GM12878 (cell line): ENCODE results near the gene DLG2. TPM values are rescaled to one million over a fixed set of nuclear protein-coding genes. Genes with fewer than 3 reads are reported as not detected.

Source experiments
- ATAC-seq: fragments of 200-7000 bp; cut with Tn5 transposase; 3 replicates; pipeline ENCODE4 v1.9.1; 2020; ENCODE audit warnings: mild to moderate bottlenecking, moderate library complexity
- BruUV-seq: library from RNA; stranded (reverse); fragments of 400-500 nt; replicated peaks from 2 replicates; lab custom pipeline; 2021; lab: Mats Ljungman, UMichigan
- CTCF ChIA-PET: fragments of 300-600 bp; sonication (Branson Sonifier 250); formaldehyde crosslinking; extraction: SDS; loops from one replicate; lab custom pipeline; 2021; ENCODE audit warnings: inconsistent platforms; lab: Yijun Ruan, JAX
- POLR2A ChIA-PET: fragments of 350-600 bp; formaldehyde crosslinking; extraction: SDS; loops from one replicate; lab custom pipeline; 2021; ENCODE audit warnings: inconsistent platforms; lab: Charles Lee
- RAD21 ChIA-PET: fragments of 300-600 bp; sonication (Branson Sonifier 250); formaldehyde crosslinking; loops from one replicate; lab custom pipeline; 2023; ENCODE audit warnings: antibody characterized with exemption; ENCODE audit not compliant: unreplicated experiment; lab: Charles Lee
- SMC1A ChIA-PET: fragments of 300-600 bp; sonication (Branson Sonifier 250); formaldehyde crosslinking; loops from one replicate; lab custom pipeline; 2023; ENCODE audit not compliant: unreplicated experiment, uncharacterized antibody; lab: Charles Lee
- DNase-seq: peaks from one replicate; pipeline ENCODE4 v3.0.0-alpha.2; 2011; ENCODE audit warnings: low read depth, low spot score
- FAIRE-seq: peaks from 3 replicates; lab custom pipeline; 2011; peaks lifted over from hg19 to GRCh38; lab: Jason Lieb, UNC
- H2AFZ ChIP-seq: 2 replicates; pipeline ENCODE4 v1.6.0; 2011; ENCODE audit warnings: low read depth, low read length, control low read depth; ENCODE audit not compliant: control insufficient read depth
- H3K27ac ChIP-seq: 2 replicates; pipeline ENCODE4 v1.5.1; 2011; ENCODE audit warnings: control low read depth; ENCODE audit not compliant: control insufficient read depth, insufficient read depth
- H3K27me3 ChIP-seq, 2 experiments: replicated peaks in 1 of 2; 2 replicates each; pipeline versions ENCODE4 v1.6.0 to v1.6.1; 2011; ENCODE audit warnings: low read length in 1 of 2; ENCODE audit not compliant: control insufficient read depth in 2 of 2, insufficient read depth in 2 of 2
- H3K36me3 ChIP-seq, 2 experiments: 2 replicates each; pipeline ENCODE4 v1.5.1; 2011; ENCODE audit warnings: low read length in 1 of 2; ENCODE audit not compliant: control insufficient read depth in 2 of 2, insufficient read depth in 2 of 2
- H3K4me1 ChIP-seq: 2 replicates; pipeline ENCODE4 v1.6.1; 2011; ENCODE audit warnings: mild to moderate bottlenecking, low read length, moderate library complexity, mixed read lengths; ENCODE audit not compliant: control insufficient read depth, insufficient read depth
- H3K4me2 ChIP-seq: 2 replicates; pipeline ENCODE4 v1.6.0; 2011; ENCODE audit warnings: control low read depth; ENCODE audit not compliant: control insufficient read depth, insufficient read depth
- H3K4me3 ChIP-seq: fragments of 200-600 bp; sonication (generic); 2 replicates; pipeline ENCODE4 v1.5.1; 2016
- H3K79me2 ChIP-seq: 2 replicates; pipeline ENCODE4 v1.6.0; 2011; ENCODE audit warnings: low read length; ENCODE audit not compliant: control insufficient read depth, insufficient read depth
- H3K9ac ChIP-seq: 2 replicates; pipeline ENCODE4 v1.8.0; 2011; ENCODE audit warnings: low read length, control low read depth, mixed read lengths; ENCODE audit not compliant: control insufficient read depth, insufficient read depth
- H3K9me3 ChIP-seq: replicated peaks from 3 replicates; pipeline ENCODE4 v1.5.1; 2011; ENCODE audit warnings: mild to moderate bottlenecking, low read length; ENCODE audit not compliant: control insufficient read depth, insufficient read depth
- H4K20me1 ChIP-seq: 2 replicates; pipeline ENCODE4 v1.6.0; 2011; ENCODE audit not compliant: control insufficient read depth, insufficient read depth
- ASH2L ChIP-seq: fragments of 300-600, 200-600 bp; sonication (generic); IDR thresholded peaks from 2 replicates; pipeline ENCODE4 v1.6.1; 2017; ENCODE audit warnings: low read depth, mild to moderate bottlenecking, borderline replicate concordance
- CHD1 ChIP-seq: IDR thresholded peaks from 2 replicates; pipeline ENCODE4 v1.6.1; 2012; ENCODE audit warnings: low read depth, low read length, improper control_type of control experiment
- ESRRA ChIP-seq: IDR thresholded peaks from 2 replicates; pipeline ENCODE4 v1.6.1; 2012; ENCODE audit warnings: mild to moderate bottlenecking, low read length, improper control_type of control experiment
- NR2C1 ChIP-seq: fragments of 450-650 bp; IDR thresholded peaks from 2 replicates; pipeline ENCODE4 v1.6.1; 2017; ENCODE audit warnings: antibody characterized with exemption, mild to moderate bottlenecking, moderate library complexity
- SMC3 ChIP-seq: IDR thresholded peaks from 2 replicates; pipeline ENCODE4 v1.6.1; 2011; ENCODE audit warnings: low read length, improper control_type of control experiment, borderline replicate concordance
- SRF ChIP-seq, 2 experiments: IDR thresholded peaks; 2 replicates each; pipeline ENCODE4 v1.6.1; 2011; ENCODE audit warnings: low read depth in 2 of 2, low read length in 2 of 2, mild to moderate bottlenecking in 1 of 2, moderate library complexity in 1 of 2
- ZNF274 ChIP-seq: IDR thresholded peaks from one replicate; pipeline ENCODE4 v1.8.0; 2011; ENCODE audit not compliant: insufficient read length, insufficient read depth
- ZSCAN29 ChIP-seq: fragments of 450-650 bp; IDR thresholded peaks from 2 replicates; pipeline ENCODE4 v1.6.1; 2017; ENCODE audit warnings: mild to moderate bottlenecking, moderate library complexity
- WGBS: methylation state at CpG from one replicate; pipeline ENCODE4 v1.1.6; 2016; ENCODE audit warnings: low lambda C conversion rate; ENCODE audit not compliant: insufficient replicate concordance, insufficient coverage; ENCODE audit errors: missing lambda C conversion rate; 5-methylcytosine and 5-hydroxymethylcytosine counted together
- in situ Hi-C: fragments of 300-500 bp; cut with MboI; formaldehyde crosslinking; loops from 9 replicates; pipeline ENCODE4 v1.14.3; 2018; ENCODE audit warnings: mixed read lengths
- intact Hi-C: fragments of 100-400 bp; cut with micrococcal nuclease; formaldehyde crosslinking; loops from one replicate; pipeline ENCODE4 v1.14.2; 2022; ENCODE audit not compliant: unreplicated experiment
- polyA plus RNA-seq, 11 experiments: library from polyadenylated mRNA; depleted of rRNA in 4 of 11; unstranded in 6 of 11; stranded (reverse) in 5 of 11; fragments of >200 nt; fragmentation: Nextera tagmentation in 4 of 11; fragmentation: Illumina TruSeq in 1 of 11; extraction: Ambion mirVana in 4 of 11; extraction: Trizol in 1 of 11; gene quantifications; 1 replicate in 1 of 11; 2 replicates in 10 of 11; pipeline versions ENCODE4 v1.2.1 to v1.2.3, GENCODE V29; 2011 to 2016; ENCODE audit warnings: inconsistent platforms in 2 of 11, missing spikeins in 2 of 11, low read depth in 1 of 11
- total RNA-seq, 4 experiments: library from RNA; depleted of rRNA in 3 of 4; stranded (reverse); fragments of >200 nt in 3 of 4; fragmentation: Illumina TruSeq in 1 of 4; extraction: Trizol in 1 of 4; gene quantifications; 2 replicates each; pipeline versions ENCODE4 v1.2.1 to v1.2.3, GENCODE V29; 2013 to 2021
- TF ChIP-seq, protein P1 (sequence below): fragments of 450-650 bp; IDR thresholded peaks from 2 replicates; pipeline ENCODE4 v1.6.1; 2018; ENCODE audit warnings: mild to moderate bottlenecking, low read depth, moderate library complexity; ENCODE audit not compliant: partially characterized antibody
- TF ChIP-seq, protein P2 (sequence below): fragments of 450-650 bp; IDR thresholded peaks from 2 replicates; pipeline ENCODE4 v1.6.1; 2016; ENCODE audit warnings: mild to moderate bottlenecking
- TF ChIP-seq, protein P3 (sequence below): IDR thresholded peaks from 2 replicates; pipeline ENCODE4 v1.6.1; 2011; ENCODE audit warnings: borderline replicate concordance, low read depth, mild to moderate bottlenecking, moderate library complexity, mixed read lengths, low read length; ENCODE audit not compliant: insufficient read depth; ENCODE audit errors: extremely low read length
- TF ChIP-seq, protein P4 (sequence below): fragments of 450-650 bp; IDR thresholded peaks from 2 replicates; pipeline ENCODE4 v1.6.1; 2018; ENCODE audit warnings: borderline replicate concordance, mild to moderate bottlenecking; ENCODE audit not compliant: partially characterized antibody

DLG2 gene
- total and polyA plus RNA-seq, 10 of the 15 experiments (the other 5 are each of a cell fraction or from before 2014, with no cell fraction given) = 0.09 to 0.98 (median 0.35) TPM

DNA sequence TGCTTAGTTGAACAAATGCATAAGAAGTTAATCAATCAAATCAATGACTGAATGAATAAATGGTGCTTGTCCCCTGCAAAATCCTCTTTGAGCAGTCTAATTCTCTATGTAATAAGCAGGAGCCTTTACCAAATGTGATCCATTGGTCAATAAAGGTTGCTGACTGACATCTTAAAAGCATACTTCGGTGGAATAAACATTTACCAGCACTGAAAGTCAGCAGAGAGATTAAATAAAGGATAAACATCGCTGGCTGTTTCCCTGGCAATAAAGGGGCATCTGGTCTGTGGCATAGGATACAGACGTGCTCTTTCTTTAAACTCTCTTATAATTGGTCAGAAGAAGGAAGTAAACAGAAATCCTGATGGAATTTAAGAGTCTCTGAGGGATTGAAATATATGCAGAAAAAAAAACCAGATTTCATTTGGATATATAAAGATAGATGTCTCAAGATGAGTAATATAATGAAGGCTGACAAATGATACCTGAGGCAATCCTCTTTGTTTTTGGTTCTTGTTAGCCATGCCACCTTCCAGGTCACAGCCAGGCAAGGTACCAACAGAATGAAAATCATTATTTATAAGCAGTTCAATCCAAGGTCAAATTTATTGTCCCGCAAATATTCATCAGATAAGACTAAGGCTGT lies 1762.6 kb downstream of the DLG2 start (continued):
- TF ChIP-seq, protein P1, sequence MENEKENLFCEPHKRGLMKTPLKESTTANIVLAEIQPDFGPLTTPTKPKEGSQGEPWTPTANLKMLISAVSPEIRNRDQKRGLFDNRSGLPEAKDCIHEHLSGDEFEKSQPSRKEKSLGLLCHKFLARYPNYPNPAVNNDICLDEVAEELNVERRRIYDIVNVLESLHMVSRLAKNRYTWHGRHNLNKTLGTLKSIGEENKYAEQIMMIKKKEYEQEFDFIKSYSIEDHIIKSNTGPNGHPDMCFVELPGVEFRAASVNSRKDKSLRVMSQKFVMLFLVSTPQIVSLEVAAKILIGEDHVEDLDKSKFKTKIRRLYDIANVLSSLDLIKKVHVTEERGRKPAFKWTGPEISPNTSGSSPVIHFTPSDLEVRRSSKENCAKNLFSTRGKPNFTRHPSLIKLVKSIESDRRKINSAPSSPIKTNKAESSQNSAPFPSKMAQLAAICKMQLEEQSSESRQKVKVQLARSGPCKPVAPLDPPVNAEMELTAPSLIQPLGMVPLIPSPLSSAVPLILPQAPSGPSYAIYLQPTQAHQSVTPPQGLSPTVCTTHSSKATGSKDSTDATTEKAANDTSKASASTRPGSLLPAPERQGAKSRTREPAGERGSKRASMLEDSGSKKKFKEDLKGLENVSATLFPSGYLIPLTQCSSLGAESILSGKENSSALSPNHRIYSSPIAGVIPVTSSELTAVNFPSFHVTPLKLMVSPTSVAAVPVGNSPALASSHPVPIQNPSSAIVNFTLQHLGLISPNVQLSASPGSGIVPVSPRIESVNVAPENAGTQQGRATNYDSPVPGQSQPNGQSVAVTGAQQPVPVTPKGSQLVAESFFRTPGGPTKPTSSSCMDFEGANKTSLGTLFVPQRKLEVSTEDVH = no peak
- TF ChIP-seq ZSCAN29 = no peak
- no peak for TF ChIP-seq ZNF274
- no peak for TF ChIP-seq SMC3
- TF ChIP-seq, protein P2, sequence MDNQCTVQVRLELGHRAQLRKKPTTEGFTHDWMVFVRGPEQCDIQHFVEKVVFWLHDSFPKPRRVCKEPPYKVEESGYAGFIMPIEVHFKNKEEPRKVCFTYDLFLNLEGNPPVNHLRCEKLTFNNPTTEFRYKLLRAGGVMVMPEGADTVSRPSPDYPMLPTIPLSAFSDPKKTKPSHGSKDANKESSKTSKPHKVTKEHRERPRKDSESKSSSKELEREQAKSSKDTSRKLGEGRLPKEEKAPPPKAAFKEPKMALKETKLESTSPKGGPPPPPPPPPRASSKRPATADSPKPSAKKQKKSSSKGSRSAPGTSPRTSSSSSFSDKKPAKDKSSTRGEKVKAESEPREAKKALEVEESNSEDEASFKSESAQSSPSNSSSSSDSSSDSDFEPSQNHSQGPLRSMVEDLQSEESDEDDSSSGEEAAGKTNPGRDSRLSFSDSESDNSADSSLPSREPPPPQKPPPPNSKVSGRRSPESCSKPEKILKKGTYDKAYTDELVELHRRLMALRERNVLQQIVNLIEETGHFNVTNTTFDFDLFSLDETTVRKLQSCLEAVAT = no peak

DNA sequence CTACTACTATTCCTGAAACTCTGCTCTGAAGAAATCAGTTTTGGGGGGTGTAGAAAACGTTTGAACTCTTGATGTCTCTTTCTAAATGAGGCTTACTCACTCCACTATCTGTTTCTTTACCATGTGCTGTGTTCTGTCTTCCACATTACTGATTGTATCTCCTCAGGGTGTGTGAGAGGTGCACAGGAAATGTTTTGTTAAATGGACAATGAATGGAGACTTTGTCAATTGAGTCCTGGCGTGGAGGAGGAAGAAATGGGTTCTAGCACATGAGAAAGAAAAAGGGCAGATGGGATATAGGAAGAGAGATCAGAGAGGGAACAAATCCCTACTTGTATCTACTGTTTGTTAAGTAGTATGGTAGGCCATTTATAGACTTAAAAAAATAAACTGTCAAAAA lies 1763.9 kb downstream of the DLG2 start:
- Histone ChIP-seq H3K4me3 (no peak overlapping the region), H2AFZ (no peak overlapping the region), H3K27me3 (no peaks in the 10 kb centered on the region), H3K9ac (no peak overlapping the region), H4K20me1 (no peaks in the 10 kb centered on the region), H3K4me1 (no peaks in the 10 kb centered on the region), H3K9me3 (no peaks in the 10 kb centered on the region), H3K79me2 (no peaks in the 10 kb centered on the region), H3K4me2 (no peak overlapping the region), H3K36me3 (no peaks in the 10 kb centered on the region), H3K27ac (no peak overlapping the region)
- in situ Hi-C loops = no loop called here
- CTCF ChIA-PET = no interaction called here
- intact Hi-C loops = no loop called here
- RAD21 ChIA-PET = no interaction called here
- no peak for DNase-seq
- 0% methylated on average over 2 of the region's 2 CpGs for WGBS
- no peak for FAIRE-seq
- TF ChIP-seq ESRRA (no peak), CHD1 (no peak), NR2C1 (no peak), SRF (IDR thresholded peaks at IDR 0.05; ENCODE audit: low read depth in 2 of 2, low read length in 2 of 2) (no peak), ASH2L (no peak)
- TF ChIP-seq, protein P3, sequence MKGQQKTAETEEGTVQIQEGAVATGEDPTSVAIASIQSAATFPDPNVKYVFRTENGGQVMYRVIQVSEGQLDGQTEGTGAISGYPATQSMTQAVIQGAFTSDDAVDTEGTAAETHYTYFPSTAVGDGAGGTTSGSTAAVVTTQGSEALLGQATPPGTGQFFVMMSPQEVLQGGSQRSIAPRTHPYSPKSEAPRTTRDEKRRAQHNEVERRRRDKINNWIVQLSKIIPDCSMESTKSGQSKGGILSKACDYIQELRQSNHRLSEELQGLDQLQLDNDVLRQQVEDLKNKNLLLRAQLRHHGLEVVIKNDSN = no peak
- TF ChIP-seq, protein P4, sequence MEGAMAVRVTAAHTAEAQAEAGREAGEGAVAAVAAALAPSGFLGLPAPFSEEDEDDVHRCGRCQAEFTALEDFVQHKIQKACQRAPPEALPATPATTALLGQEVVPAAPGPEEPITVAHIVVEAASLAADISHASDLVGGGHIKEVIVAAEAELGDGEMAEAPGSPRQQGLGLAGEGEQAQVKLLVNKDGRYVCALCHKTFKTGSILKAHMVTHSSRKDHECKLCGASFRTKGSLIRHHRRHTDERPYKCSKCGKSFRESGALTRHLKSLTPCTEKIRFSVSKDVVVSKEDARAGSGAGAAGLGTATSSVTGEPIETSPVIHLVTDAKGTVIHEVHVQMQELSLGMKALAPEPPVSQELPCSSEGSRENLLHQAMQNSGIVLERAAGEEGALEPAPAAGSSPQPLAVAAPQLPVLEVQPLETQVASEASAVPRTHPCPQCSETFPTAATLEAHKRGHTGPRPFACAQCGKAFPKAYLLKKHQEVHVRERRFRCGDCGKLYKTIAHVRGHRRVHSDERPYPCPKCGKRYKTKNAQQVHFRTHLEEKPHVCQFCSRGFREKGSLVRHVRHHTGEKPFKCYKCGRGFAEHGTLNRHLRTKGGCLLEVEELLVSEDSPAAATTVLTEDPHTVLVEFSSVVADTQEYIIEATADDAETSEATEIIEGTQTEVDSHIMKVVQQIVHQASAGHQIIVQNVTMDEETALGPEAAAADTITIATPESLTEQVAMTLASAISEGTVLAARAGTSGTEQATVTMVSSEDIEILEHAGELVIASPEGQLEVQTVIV = no peak
- no TSS peak for BruUV-seq
- no peak for ATAC-seq
- POLR2A ChIA-PET = no interaction called here
- SMC1A ChIA-PET = no interaction called here
